CD14-positive monocyte (primary cell): ENCODE measurements around the gene ADGRG1. TPM values are rescaled to one million over a fixed set of nuclear protein-coding genes. Genes with fewer than 3 reads are reported as not detected.

Experiments
- DNase-seq, 3 donors: peaks; one replicate each; pipeline ENCODE4 v3.0.0-alpha.2; 2011 to 2022
- H2AFZ ChIP-seq: 2 replicates; pipeline ENCODE4 v1.6.0; 2012; ENCODE audit warnings: mild to moderate bottlenecking, low read depth, low read length, inconsistent platforms; ENCODE audit not compliant: insufficient read depth, poor library complexity, severe bottlenecking
- H3K27ac ChIP-seq, 2 donors: 1 replicate in 1 of 2; 2 replicates in 1 of 2; pipeline ENCODE4 v1.5.1; 2012 to 2013; ENCODE audit warnings: low read length in 2 of 2, control low read depth in 1 of 2, inconsistent platforms in 1 of 2, low read depth in 1 of 2, mild to moderate bottlenecking in 1 of 2
- H3K27me3 ChIP-seq, 2 donors: one replicate each; pipeline versions ENCODE4 v1.6.0 to v1.6.1; 2011 to 2013; ENCODE audit warnings: low read length in 2 of 2; ENCODE audit not compliant: control insufficient read depth in 2 of 2, insufficient read depth in 2 of 2
- H3K36me3 ChIP-seq, 2 donors: replicated peaks in 1 of 2; 1 replicate in 1 of 2; 2 replicates in 1 of 2; pipeline versions ENCODE4 v1.5.1 to v1.6.1; 2012 to 2013; ENCODE audit warnings: low read length in 2 of 2, control low read depth in 1 of 2, inconsistent platforms in 1 of 2, mild to moderate bottlenecking in 1 of 2; ENCODE audit not compliant: insufficient read depth in 2 of 2, control insufficient read depth in 1 of 2
- H3K4me1 ChIP-seq, 2 donors: 1 replicate in 1 of 2; 2 replicates in 1 of 2; pipeline versions ENCODE4 v1.5.1 to v1.6.1; 2012 to 2013; ENCODE audit warnings: low read length in 2 of 2, control low read depth in 1 of 2, inconsistent platforms in 1 of 2, mild to moderate bottlenecking in 1 of 2, moderate library complexity in 1 of 2; ENCODE audit not compliant: insufficient read depth in 2 of 2, control insufficient read depth in 1 of 2
- H3K4me2 ChIP-seq: replicated peaks from 2 replicates; pipeline ENCODE3; 2012; ENCODE audit warnings: low read length, moderate library complexity, mild to moderate bottlenecking; ENCODE audit not compliant: poor library complexity, severe bottlenecking; ENCODE audit errors: extremely low read depth
- H3K4me3 ChIP-seq, 3 experiments: fragments of 200-600 bp in 1 of 3; sonication (generic) in 1 of 3; replicated peaks in 1 of 3; 1 replicate in 2 of 3; 2 replicates in 1 of 3; pipeline ENCODE4 v1.5.1; 2011 to 2013; ENCODE audit warnings: low read length in 3 of 3, mild to moderate bottlenecking in 3 of 3, control low read depth in 2 of 3, low read depth in 2 of 3, inconsistent platforms in 1 of 3, moderate library complexity in 1 of 3
- H3K79me2 ChIP-seq: 2 replicates; pipeline ENCODE4 v1.6.0; 2012; ENCODE audit warnings: mild to moderate bottlenecking, control low read depth, inconsistent platforms, low read length, moderate library complexity; ENCODE audit not compliant: insufficient read depth
- H3K9ac ChIP-seq: 2 replicates; pipeline ENCODE4 v1.6.0; 2017; ENCODE audit warnings: low read length, mild to moderate bottlenecking; ENCODE audit not compliant: insufficient read depth, poor library complexity, severe bottlenecking
- H3K9me3 ChIP-seq, 2 donors: replicated peaks in 1 of 2; 1 replicate in 1 of 2; 2 replicates in 1 of 2; pipeline versions ENCODE4 v1.5.1 to v1.6.1; 2012 to 2013; ENCODE audit warnings: low read length in 2 of 2, control low read depth in 1 of 2; ENCODE audit not compliant: control insufficient read depth in 1 of 2, insufficient read depth in 1 of 2
- H4K20me1 ChIP-seq: 2 replicates; pipeline ENCODE4 v1.6.0; 2012; ENCODE audit warnings: mild to moderate bottlenecking, low read length, control low read depth, moderate library complexity; ENCODE audit not compliant: insufficient read depth
- H3K27ac Mint-ChIP-seq, 7 donors: one replicate each; pipeline ENCODE4 v1.8.0; 2020; ENCODE audit warnings: mild to moderate bottlenecking in 7 of 7, mixed read lengths in 7 of 7, moderate library complexity in 6 of 7, inconsistent platforms in 2 of 7
- H3K27me3 Mint-ChIP-seq, 3 donors: one replicate each; pipeline ENCODE4 v1.8.0; 2021 to 2022; ENCODE audit warnings: low read depth in 3 of 3, mild to moderate bottlenecking in 3 of 3, mixed read lengths in 3 of 3, moderate library complexity in 3 of 3, inconsistent platforms in 1 of 3
- H3K36me3 Mint-ChIP-seq, 2 donors: one replicate each; pipeline ENCODE4 v1.8.0; 2020; ENCODE audit warnings: mixed read lengths in 2 of 2, inconsistent platforms in 1 of 2, mild to moderate bottlenecking in 1 of 2
- H3K4me1 Mint-ChIP-seq: one replicate; pipeline ENCODE4 v1.8.0; 2020; ENCODE audit warnings: mild to moderate bottlenecking, mixed read lengths
- H3K4me3 Mint-ChIP-seq, 2 donors: one replicate each; pipeline ENCODE4 v1.8.0; 2020; ENCODE audit warnings: mild to moderate bottlenecking in 2 of 2, mixed read lengths in 2 of 2, moderate library complexity in 1 of 2
- H3K9me3 Mint-ChIP-seq, 7 donors: one replicate each; pipeline ENCODE4 v1.8.0; 2020 to 2022; ENCODE audit warnings: mixed read lengths in 7 of 7, mild to moderate bottlenecking in 6 of 7, moderate library complexity in 6 of 7, inconsistent platforms in 2 of 7
- WGBS: methylation state at CpG from one replicate; pipeline ENCODE4 v1.1.5; 2013; ENCODE audit warnings: missing lambda C conversion rate; ENCODE audit not compliant: insufficient coverage; 5-methylcytosine and 5-hydroxymethylcytosine counted together
- intact Hi-C, 2 donors: fragments of 100-400 bp; cut with micrococcal nuclease; formaldehyde crosslinking; loops; one replicate each; pipeline versions ENCODE4 v1.15.0 to v1.15.1; 2023
- polyA plus RNA-seq, 3 donors: library from polyadenylated mRNA; depleted of rRNA in 1 of 3; unstranded in 2 of 3; stranded (reverse) in 1 of 3; fragments of 300-500 nt in 2 of 3; fragments of >200 nt in 1 of 3; fragmentation: Illumina TruSeq in 2 of 3; gene quantifications; 1 replicate in 2 of 3; 2 replicates in 1 of 3; pipeline ENCODE4 v1.2.3, GENCODE V29; 2012 to 2021
- TF ChIP-seq, protein P1 (sequence below): fragments of 200-600 bp; IDR thresholded peaks from one replicate; pipeline ENCODE4 v1.8.0; 2022; ENCODE audit warnings: antibody characterized with exemption, mild to moderate bottlenecking

ADGRG1 gene
- polyA plus RNA-seq, 3 donors, result 0.07 to 0.39 (median 0.08) TPM

DNA sequence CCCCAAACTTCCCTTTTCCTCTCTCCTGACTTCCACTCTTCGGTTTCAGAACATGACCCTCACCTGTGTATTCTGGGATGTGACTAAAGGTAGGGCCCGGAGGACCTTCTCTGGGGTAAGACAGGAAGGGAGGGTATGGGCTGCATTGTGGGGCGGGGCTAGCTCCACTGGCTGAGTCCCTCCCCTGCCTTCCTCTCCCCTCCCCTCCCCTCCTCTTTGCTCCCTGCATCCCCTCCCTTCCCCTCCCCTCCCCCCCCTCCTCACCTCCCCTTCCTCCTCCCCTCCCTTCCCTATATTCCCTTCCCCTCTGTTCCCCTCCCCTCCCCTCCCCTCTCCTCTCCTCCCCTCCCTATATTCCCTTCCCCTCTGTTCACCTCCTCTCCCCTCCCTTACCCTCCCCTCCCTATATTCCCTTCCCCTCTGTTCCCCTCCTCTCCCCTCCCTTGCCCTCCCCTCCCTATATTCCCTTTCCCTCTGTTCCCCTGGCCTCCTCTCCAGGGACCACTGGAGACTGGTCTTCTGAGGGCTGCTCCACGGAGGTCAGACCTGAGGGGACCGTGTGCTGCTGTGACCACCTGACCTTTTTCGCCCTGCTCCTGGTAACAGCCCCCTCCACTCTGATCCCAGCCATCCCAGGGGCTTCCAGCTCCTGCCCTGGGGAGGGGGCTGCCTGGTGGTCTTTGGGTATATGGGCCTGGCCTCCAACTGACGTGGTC lies 51.5 kb downstream of the ADGRG1 start:
- no peaks in the 10 kb centered on the region for H4K20me1 ChIP-seq
- no peak overlapping the region for H3K9ac ChIP-seq
- H3K79me2 ChIP-seq, result no peaks in the 10 kb centered on the region
- H3K27me3 Mint-ChIP-seq, result peaks cover 0 to 3% (median 2%) of the 10 kb centered on the region in 3 donors
- no peaks in the 10 kb centered on the region for H3K9me3 Mint-ChIP-seq
- DNase-seq, result no peak
- H3K4me3 Mint-ChIP-seq, result no peak overlapping the region
- no peak overlapping the region for H3K4me3 ChIP-seq
- no peaks in the 10 kb centered on the region for H3K36me3 ChIP-seq
- 100% methylated on average over 2 of the region's 7 CpGs for WGBS
- H3K9me3 ChIP-seq, result no peaks in the 10 kb centered on the region
- H3K4me2 ChIP-seq, result no peak overlapping the region
- TF ChIP-seq, protein P1, sequence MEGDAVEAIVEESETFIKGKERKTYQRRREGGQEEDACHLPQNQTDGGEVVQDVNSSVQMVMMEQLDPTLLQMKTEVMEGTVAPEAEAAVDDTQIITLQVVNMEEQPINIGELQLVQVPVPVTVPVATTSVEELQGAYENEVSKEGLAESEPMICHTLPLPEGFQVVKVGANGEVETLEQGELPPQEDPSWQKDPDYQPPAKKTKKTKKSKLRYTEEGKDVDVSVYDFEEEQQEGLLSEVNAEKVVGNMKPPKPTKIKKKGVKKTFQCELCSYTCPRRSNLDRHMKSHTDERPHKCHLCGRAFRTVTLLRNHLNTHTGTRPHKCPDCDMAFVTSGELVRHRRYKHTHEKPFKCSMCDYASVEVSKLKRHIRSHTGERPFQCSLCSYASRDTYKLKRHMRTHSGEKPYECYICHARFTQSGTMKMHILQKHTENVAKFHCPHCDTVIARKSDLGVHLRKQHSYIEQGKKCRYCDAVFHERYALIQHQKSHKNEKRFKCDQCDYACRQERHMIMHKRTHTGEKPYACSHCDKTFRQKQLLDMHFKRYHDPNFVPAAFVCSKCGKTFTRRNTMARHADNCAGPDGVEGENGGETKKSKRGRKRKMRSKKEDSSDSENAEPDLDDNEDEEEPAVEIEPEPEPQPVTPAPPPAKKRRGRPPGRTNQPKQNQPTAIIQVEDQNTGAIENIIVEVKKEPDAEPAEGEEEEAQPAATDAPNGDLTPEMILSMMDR, result no peak
- peaks cover 0 to 2% of the 10 kb centered on the region in 2 donors for H3K36me3 Mint-ChIP-seq
- peak overlapping the region in 1 of 7 donors; percentile 7 for H3K27ac Mint-ChIP-seq
- H3K27me3 ChIP-seq, result no peaks in the 10 kb centered on the region
- intact Hi-C loops, result loop anchor here in 1 of 2 donors (2.0 kb wide), 1 partner anchor 21 kb away; no protein-coding TSS in a partner anchor
- H3K4me1 ChIP-seq, result peaks cover 40 to 57% of the 10 kb centered on the region in 2 donors
- H3K27ac ChIP-seq, result no peak overlapping the region
- H3K4me1 Mint-ChIP-seq, result peaks cover 48% of the 10 kb centered on the region
- no peak overlapping the region for H2AFZ ChIP-seq

DNA sequence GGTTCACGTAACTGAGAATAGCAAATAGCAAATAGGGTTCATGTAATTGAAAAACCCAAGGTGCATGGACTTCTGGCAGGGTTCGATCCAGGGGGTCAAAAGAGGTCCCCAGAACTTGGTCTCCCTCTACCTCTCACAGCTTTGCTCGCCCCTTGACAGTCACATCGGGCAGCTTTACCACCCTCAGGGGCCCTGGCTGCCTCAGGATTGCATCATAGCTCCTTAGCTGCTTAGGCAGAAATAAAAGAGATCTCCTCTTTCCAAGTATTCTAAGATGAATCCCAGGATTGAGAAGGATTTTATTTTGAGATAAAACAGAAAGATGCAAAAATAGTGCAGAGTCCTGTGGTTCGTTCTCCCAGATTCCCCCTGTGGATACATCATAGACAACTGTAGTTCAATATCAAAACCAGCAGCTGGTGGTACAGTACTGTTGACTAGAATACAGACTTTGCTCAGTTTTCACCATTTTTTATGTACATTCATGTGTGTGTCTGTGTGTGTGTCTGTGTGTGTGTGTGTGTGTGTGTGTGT lies 52.5 kb downstream of the ADGRG1 start:
- Mint-ChIP-seq H3K27me3 (peaks cover 0 to 4% (median 3%) of the 10 kb centered on the region in 3 donors), H3K27ac (peak overlapping the region in 3 of 7 donors; percentile 44 to 64 (median 57)), H3K9me3 (no peaks in the 10 kb centered on the region), H3K4me1 (peaks cover 38% of the 10 kb centered on the region), H3K4me3 (no peak overlapping the region), H3K36me3 (peaks cover 0 to 2% of the 10 kb centered on the region in 2 donors)
- Histone ChIP-seq H3K79me2 (no peaks in the 10 kb centered on the region), H3K4me1 (peaks cover 31 to 47% of the 10 kb centered on the region in 2 donors), H2AFZ (no peak overlapping the region), H3K9me3 (no peaks in the 10 kb centered on the region), H3K4me2 (no peak overlapping the region), H4K20me1 (no peaks in the 10 kb centered on the region), H3K27ac (no peak overlapping the region), H3K36me3 (no peaks in the 10 kb centered on the region), H3K27me3 (no peaks in the 10 kb centered on the region), H3K9ac (no peak overlapping the region), H3K4me3 (no peak overlapping the region)
- WGBS, result 63% methylated on average over 2 of the region's 5 CpGs
- TF ChIP-seq, protein P1, result no peak
- no peak for DNase-seq
- intact Hi-C loops, result loop anchor here in 1 of 2 donors (2.0 kb wide), 1 partner anchor 22 kb away; no protein-coding TSS in a partner anchor
